NCI-H1417 treated with DMSO at 0.1 percent for 48 hours (cell line): ENCODE results near the gene WFDC1.

Experiments
- DNase-seq: peaks from one replicate; lab custom pipeline; 2025; lab: John Stamatoyannopoulos, UW

Gene WFDC1

GRCh38 chr16:84379008-84379708 lies 84.5 kb downstream of the WFDC1 start:
- no peak for DNase-seq
